GM21619 (cell line): ENCODE data around the gene MED12L.
A peak's percentile ranks its signal among the peaks of the same experiment; 100 is the strongest.

Experiments used
- ATAC-seq: cut with Tn5 transposase; IDR thresholded peaks from one replicate; pipeline ENCODE4 v1.9.1; 2021; ENCODE audit not compliant: unreplicated experiment

MED12L gene

DNA sequence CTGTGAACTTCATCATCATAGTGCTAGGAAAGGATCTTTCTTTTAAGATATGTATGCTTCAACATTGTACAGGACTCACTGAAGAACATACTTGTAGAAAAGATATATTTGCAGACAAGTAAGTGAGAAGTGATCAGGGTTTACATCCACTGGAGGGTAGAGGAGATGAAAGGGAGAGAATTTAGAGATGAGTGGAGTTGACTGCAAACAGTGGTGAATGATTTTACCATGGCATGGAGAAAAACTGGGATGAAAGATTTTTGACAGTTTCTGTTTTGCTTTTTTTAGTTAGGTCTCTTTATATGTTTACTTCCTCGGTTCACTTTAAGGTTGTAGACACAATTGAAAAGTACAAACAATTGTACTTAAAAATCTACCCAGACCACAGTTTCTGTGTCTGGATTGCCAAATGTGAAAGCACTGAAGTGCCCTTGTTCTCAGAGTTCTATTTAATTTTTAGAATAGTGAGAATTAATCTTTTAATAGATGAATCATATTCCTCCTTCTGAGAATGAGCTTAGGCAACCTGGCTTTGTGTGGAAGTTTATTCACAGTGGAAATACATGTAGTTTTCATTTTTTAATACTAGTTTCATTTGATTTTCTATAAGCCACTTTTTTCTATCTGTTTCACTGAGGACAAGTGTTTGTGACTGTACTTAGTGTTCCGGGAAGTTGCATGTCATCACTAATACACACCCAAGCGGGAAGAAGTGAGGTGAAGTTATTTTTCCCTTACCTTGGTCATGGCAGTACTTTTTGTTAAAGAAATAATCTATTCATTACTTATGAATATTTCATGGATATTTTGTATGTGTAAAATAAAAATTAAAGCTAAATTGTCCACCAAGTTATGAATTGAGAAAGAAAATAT is 119.3 kb downstream of the MED12L start:
- no peak for ATAC-seq

DNA sequence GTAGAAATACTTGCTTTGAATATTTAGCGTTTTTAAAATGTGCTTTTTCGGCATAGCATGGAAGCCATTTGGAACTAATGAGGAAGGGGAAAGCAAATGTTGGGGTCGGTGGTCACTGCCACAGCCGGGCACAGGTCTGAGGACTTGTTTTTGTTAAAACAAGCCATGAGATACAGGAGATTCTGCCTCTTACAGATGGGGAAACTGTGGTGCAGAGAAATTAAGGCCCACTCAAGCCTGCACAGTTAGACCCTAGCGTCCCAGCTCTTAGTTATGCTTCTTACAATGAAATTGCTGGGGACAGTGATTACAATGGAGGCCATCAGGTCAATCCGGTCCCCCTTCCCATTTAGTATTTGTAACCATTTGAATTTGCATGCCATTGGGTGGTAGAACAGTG is 120.0 kb downstream of the MED12L start:
- ATAC-seq = no peak

DNA sequence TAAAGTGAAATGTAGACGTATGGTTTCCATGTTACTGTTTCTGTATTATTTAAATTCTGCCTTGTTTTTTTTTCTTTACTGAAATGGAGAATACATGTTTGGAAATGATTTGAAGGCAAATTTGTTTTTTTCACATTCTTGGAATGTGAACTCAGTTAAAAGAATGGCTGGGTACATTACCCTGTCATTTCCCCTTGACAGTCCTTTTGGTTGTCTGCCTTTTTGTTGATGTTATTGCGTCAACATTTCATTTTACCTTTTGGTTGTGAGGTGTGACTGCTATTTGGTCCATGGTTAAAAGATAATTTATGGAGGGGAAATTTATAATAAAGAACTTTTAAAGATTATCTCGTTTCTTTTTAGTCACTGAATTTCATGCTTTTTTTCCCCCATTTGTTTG is 120.7 kb downstream of the MED12L start:
- no peak for ATAC-seq

DNA sequence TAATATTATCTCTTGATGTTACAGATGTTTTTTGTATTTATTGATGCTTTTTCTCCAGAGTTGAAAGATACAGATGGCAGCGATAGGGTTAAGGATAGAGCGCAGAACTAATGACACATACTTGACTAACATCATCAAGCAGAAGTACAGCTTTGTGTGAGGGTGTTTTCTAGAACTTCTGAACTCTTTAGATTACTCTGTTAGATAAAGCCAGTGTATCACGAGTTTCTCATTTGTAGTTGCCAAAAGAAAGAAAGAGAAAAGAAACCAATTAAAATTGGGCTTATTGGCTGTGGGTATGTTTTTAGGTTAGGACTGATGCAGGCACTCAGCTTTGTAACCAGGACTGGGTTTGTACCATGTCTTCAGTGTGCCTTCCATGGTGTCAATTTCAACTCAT is 124.2 kb downstream of the MED12L start:
- no peak for ATAC-seq

DNA sequence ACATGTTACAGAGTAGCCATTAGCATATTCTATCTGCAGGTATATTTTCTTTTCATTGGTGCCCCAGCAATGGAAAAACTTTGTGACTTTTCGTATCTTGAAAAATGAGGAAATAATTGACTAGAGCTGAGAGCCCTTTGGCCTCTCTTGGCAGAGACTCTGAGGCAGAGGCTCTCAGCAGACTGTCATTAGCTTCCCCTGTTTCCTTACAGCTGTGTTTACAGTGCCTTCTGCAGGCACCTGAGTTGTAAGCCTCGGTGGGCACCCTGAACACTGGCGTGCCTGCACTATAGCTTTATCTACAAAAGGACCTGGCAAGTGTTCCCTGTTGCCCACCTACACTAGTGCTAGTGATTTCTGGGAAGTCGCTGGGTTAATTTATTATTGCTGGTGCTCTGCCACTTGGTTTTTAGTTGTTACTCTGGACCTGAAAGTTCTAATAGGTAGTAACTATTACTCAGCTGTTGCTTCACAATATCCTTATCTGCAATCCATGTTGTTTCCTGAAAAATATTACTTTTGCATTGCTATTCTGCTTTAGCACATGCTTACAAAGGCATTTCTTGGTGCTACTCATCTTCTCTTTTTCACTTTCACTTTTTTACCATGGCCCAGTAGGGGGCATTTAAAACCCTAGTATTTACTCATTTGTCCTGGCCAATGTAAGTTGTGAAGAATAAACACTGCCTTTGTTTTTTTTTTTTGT is 125.4 kb downstream of the MED12L start:
- peak; percentile 76 for ATAC-seq

DNA sequence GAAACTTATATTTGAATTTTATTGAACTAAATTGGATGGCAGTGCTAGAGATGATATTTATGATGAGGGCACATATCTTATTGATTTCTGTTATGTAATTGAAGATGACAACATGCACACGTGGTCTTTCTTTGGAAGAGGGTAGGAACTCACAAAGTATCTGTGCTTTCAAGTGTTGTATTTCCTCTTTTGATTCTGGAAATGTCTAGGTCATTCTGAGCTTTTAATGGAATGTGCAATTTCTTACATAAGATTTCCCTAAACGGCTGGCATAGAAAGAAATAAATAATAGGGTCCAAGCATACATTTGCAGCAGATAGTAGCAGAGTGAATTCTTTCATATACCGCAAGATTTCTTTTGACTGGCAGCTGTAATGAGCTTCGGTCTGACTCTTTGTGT is 127.7 kb downstream of the MED12L start:
- no peak for ATAC-seq

DNA sequence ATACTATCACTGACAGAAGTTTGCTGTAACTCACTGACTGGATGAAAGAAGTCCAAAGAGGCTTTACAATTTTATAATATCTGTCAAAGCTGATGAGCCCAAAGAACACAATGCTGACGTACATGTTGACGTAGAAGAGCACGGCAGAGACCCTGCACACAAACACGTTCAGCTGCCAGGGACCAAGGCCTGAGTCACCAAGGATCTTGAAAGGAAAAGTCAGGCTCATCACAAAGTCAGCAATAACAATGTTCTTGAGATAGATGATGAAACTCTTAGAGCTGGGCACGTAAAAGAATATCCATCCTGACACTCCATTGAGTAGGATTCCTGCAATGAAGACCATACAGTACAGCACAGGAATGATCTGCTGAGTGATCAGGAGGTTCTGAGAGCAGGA is 128.4 kb downstream of the MED12L start:
- ATAC-seq = no peak

DNA sequence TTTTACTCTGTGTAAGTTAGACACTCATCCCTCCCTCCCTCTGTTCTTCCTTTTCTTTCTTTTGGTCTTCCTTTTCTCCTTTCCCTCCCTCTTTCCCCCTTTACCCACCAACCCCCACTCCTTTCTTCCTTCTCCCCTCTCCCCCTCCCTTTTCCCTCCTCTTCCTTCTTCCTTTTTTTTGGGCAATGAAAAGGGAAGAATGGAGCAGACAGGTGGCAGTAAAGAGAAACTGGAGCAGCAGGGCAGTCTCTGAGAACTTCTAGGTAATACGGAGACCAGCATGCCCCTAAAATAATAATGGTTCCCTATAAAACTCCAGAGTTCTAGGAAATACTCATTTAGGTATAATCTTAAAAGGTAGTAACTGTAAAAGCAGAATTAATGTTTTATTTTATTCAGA is 129.0 kb downstream of the MED12L start:
- no peak for ATAC-seq

DNA sequence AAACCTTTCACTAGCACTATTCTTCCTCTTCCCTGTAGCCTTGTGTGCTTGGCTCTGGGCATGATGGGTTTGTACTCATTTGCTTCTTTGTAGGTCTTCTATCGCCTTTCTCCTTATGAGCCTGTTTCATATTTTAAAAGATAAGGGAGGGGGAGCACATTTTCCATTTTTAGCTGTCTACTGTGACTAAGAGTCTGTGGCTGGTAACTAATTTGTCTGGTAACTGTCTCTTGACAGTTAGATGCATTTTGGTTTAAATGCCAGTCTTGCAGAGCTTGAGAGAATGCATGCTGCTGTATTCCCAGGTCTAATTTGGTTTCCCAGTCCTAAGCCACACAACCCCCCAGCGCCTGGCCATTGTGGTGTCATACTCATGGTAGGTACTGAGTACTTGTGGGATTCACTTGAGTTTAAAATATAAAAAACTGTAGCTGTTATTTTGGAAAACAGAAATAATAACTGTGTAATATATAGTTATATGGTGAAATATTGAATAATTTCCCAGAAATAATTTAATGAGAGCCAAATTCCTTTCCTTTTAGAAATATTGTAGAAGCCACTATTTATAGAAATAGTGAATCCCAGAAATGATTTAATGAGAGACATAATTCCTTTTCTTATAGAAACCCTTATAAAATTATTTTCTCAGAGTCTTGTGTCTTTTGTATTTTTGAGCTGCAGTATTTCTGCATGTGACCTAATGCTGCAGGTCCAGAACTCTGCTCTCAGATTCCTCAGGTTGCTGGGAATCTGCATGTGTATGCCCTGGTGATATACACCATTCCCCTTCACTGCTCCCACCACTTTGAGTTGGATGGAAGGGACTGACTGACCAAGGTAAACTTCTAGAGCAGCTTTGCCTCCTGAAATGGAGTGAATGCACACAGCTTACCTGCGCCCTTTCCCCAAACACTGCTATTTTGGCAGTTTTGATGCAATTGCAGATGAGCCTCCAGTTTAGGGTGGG is 131.5 kb downstream of the MED12L start:
- no peak for ATAC-seq

DNA sequence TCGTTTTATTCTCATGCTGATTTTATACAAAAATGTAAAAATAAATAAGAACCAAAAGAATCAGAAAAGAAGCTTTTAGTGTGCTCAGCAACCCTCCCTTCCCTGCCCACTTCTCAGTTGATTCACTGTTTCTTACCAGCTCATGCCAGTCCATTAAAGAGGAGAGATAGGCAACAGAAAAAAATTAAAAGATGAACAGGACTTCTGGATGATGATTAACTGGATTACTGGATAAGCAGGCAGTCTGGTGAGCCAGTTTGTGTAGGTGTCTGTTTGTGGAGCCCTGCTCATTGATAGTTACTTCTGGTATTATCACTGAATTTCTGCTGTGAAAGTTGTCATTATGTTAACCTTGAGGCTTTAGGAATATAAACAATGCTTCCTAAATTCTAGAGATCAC is 132.7 kb downstream of the MED12L start:
- no peak for ATAC-seq

DNA sequence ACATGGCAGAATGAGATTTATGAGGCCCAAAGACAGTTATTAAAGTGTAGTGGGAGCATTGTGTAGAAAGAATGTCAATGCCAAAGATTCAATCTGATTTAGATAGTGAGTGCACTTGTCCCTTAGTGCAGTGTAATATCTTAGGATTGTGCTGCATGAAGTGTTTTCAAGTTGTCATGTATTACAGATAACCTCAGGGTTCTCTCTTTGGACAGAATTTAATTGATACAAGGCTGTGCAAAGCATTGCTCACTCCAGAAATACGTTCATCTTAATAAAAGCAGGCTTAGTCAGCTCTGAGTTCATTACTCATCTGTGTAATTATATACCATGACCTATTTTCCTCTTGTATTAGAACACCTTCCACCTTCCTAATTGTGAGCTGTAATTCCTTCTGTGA is 133.6 kb downstream of the MED12L start:
- no peak for ATAC-seq

DNA sequence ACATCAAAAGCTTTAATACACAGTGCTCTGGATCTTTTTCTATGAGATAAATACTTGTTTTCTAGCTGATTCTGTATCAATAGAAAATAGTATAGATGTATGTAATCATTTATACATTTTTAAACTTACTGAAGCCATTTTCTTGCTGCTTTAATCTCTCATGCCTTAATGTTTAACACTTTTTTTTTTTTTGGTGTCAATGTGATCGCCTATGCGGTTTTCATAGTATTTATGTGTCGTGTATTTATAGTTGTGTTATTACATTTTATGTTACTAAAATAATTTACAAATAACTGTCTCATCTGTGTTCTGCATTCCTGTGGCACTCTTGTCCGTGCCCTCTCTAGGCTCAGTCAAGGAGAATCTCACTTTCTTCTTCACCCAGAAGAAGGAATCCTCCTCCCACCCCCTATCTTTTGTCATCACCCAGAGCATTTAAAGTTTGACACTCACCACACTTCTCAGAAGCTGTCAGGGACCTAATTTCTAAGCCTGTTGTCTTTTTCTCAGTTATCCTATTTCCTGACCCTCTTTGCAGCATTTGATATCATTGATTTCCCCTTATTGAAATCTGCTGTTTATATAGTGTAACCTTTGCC is 138.9 kb downstream of the MED12L start:
- no peak for ATAC-seq

DNA sequence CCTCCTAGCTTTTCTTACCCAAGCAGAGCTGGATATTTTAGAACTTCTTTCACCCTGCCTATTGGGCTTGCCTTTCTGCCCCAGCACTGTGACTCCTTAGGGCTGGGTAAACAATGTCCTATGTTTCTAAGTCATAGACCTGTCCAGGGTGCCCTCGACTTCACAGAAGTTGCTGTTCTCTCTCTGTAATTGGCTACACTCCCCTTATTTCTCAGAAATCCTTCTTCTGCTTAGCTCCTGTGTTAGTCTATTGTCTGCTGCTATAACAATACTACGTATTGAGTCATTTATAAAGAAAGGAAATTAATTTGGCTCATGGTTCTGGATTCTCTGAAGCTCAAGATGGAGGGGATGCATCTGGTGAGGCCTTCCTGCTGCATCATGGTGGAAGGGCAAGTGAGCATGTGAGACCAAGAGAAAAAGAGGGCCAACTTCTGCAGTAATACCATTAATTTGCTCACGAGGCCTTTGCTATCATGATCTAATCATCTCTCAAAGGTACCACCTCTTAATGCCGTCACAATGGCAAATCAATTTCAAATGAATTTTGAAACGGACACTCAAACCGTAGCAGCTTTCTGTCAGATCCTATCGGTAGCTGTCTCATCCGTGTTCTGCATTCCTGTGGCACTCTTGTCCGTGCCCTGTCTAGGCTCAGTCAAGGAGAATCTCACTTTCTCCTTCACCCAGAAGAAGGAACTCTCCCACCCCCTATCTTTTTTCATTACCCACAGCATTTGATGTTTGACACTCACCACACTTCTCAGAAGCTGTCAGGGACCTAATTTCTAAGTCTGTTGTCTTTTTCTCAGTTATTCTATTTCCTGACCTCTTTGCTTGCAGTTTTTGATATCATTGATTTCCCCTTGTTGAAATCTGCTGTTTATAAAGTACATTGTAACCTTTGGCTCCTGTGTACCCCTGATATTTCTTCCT is 139.8 kb downstream of the MED12L start:
- no peak for ATAC-seq

DNA sequence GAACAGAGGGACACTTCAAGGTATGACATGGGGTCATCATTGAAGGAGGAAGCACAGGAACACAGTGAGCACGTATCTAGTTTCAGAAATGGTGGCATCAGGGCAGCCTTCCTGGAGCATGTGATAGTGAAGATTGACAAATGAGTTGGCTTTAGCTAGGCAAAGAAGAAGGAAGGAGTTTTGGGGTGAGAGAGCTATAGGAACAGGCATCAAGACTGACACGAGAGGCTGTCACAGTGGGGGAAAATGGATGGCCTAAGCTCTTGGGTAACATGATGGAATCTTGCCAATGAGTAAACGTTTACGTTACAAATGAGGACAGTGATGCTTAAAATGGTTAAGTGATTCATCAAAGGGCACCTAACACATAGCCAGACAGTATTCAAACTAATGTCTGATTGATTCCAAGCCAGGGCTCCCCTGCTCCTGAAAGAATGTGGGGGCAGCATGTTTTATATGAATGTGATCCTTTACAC is 140.7 kb downstream of the MED12L start:
- ATAC-seq = no peak

DNA sequence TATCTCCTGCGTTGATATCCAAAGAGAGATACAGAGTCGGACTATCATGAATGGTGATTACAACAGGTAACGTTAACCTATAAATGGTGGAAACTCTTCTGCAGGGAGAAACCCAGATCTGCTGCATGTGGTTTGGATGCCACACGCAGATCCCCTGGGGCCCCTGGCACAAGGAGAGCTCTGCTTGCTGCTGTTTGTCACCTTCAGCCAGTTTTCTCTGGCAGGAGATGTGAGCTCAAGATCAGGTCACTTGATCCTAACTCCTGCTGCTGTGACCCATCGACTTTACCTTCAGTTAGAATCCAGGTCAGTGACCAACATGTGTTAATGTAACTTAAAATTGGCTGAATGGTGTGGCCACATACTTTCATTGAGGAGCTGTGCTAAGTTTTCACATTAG is 141.4 kb downstream of the MED12L start:
- ATAC-seq = no peak

DNA sequence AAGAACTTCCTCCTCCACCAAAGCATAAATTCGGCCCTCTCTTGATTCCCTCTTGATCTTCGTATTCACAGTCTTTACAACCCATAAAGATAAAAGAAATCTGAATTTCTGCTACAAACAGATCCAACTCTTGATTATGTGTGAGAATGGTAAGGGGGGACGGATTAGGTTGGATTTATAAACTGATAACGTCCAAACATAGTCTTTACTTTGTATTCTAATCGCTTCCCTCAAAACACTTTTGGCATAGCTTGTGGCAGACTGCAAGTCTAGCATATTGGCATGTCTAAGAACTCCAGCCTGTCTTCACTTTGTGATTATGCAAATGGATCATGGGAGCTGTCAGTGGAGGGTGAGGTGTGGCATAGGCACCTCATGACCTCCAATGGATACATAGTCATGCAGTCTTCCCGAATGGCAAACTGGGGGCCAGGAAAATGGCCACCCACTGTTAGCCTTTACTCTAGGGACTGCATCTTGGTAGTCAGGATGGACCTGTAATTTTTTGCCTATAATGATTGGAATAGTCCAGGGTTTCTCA is 141.9 kb downstream of the MED12L start:
- peak; percentile 16 for ATAC-seq

DNA sequence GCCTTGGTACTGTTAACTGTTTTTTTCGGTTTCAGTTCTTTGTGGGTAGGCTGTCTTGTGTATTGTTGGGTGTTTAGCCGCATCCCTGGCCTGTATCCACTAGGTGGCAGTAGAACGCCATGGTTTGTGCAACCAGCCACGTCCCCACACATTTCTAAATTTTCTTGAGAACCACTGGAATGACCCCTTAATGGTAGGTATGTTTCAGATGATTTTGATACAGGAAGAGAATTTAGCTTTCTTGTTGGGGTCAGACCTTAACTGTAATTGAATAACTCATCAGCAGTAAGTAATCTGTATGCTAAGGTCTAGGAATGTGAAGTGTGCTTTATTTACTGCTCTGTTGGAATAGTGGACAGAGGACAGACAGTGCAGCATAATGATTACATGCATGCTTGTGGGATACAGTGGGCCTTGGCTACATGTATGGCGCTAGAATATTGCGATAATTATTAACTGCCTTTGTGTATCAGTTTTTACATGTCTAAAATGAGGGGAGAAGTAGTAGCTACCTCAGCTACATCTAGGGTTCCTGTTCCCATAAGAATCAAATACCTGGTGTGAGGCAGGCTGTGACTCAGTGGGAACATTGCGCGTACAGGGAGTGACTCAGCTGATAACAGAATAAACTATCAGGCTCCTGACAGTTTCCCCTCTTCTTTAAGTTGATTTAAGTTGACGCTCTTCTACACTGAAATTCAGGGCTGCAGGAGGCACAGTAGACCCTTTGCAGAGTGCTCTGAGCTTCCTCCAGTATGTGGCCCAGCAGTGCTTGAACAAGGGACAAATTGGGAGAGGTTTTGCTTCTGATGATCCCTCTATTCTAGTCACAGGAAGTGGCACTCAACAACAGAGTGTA is 142.6 kb downstream of the MED12L start:
- ATAC-seq = peak; percentile 89

DNA sequence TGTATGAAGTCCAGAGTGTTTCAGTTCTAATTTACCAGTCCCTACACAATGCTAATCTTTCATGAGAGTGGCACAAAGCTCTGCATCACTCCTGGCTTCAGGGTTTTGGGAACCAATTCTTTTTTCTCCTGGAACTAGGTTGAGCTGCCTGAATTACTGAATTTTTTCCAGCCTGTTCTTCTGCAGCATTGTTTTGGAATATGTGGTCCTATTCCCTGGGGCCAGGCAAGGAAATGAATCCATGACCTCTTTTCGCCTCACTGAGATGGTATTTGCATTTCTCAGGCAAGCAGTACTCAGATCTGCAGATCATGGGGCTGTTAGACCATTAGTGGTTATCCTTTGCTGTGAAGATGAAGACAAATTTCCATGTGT is 143.2 kb downstream of the MED12L start:
- no peak for ATAC-seq

DNA sequence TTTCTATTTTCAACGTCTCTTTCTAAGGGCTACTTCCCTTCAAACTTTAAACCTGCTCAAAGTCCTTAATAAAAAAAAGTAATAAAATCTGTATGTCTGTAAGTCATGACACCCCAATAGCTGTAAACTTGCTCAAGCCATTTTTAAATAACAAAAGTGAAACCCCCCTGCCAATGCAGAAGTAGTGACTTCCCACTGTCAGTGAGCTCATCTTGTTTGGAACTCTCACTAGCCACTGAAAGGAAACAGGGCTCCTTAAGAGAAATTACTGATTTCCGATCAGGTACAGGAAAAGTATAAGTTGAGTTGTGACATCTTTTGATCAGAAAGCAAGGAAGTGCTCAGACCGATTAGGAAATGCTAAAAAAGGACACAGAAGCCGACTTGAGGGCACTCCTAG is 145.2 kb downstream of the MED12L start:
- ATAC-seq = peak; percentile 47
